Measurements from ENCODE around the gene RAD21L1.
A peak's percentile ranks its signal among the peaks of the same experiment; 100 is the strongest.

The RAD21L1 gene

GRCh38 chr20:1225783-1226654, at the start of gene RAD21L1:
RAD21L1 (plus strand) TSS chr20:1226044; CDS start chr20:1228454, 2,410 bp downstream.
- peak; percentile 72 for DNase-seq

- DNase-seq, result no peak
These were observed 48.2 kb upstream of the RAD21L1 start for GRCh38 chr20:1177680-1178079.

- DNase-seq, result no peak
These were observed 47.7 kb upstream of the RAD21L1 start for GRCh38 chr20:1178103-1178502.

- no peak for DNase-seq
These were observed 47.2 kb upstream of the RAD21L1 start for GRCh38 chr20:1178623-1179022.

GRCh38 chr20:1180949-1181348, 44.9 kb upstream of the RAD21L1 start:
- DNase-seq, result no peak

- no peak for DNase-seq
These were observed 43.7 kb upstream of the RAD21L1 start for GRCh38 chr20:1182106-1182505.

- no peak for DNase-seq
These were observed 42.7 kb upstream of the RAD21L1 start for GRCh38 chr20:1183153-1183552.

- DNase-seq, result no peak
These were observed 41.6 kb upstream of the RAD21L1 start for GRCh38 chr20:1184260-1184637.

- no peak for DNase-seq
These were observed 41.1 kb upstream of the RAD21L1 start, which contains the start of gene TMEM74B for GRCh38 chr20:1184638-1185315. TMEM74B (minus strand) TSS chr20:1184981; CDS start chr20:1183801, 1,180 bp downstream.

GRCh38 chr20:1185316-1185741, 40.5 kb upstream of the RAD21L1 start:
- no peak for DNase-seq

- peak; percentile 32 for DNase-seq
These were observed 40.0 kb upstream of the RAD21L1 start for GRCh38 chr20:1185790-1186334.

GRCh38 chr20:1186367-1186991, 39.4 kb upstream of the RAD21L1 start:
- no peak for DNase-seq

- no peak for DNase-seq
These were observed 38.2 kb upstream of the RAD21L1 start for GRCh38 chr20:1187605-1188171.

GRCh38 chr20:1188347-1188746, 37.5 kb upstream of the RAD21L1 start:
- DNase-seq, result no peak

- DNase-seq, result no peak
These were observed 36.0 kb upstream of the RAD21L1 start for GRCh38 chr20:1189827-1190226.

- no peak for DNase-seq
These were observed 35.0 kb upstream of the RAD21L1 start for GRCh38 chr20:1190847-1191246.

- no peak for DNase-seq
These were observed 34.5 kb upstream of the RAD21L1 start for GRCh38 chr20:1191299-1191698.

GRCh38 chr20:1195226-1195625, 30.6 kb upstream of the RAD21L1 start:
- DNase-seq, result no peak

- no peak for DNase-seq
These were observed 29.2 kb upstream of the RAD21L1 start for GRCh38 chr20:1196634-1197033.

- no peak for DNase-seq
These were observed 28.0 kb upstream of the RAD21L1 start for GRCh38 chr20:1197801-1198200.

GRCh38 chr20:1198751-1199150, 27.1 kb upstream of the RAD21L1 start:
- DNase-seq, result no peak

- DNase-seq, result no peak
These were observed 26.5 kb upstream of the RAD21L1 start for GRCh38 chr20:1199212-1199873.

All from CD4-positive, alpha-beta T cell treated with Interleukin-15 for 1 hour (primary cell).